GM19025 (cell line): ENCODE results near the gene KRTAP9-3.
"Not testable (repeated sequence)": the region's sequence is repeated elsewhere in the genome, so short reads cannot be mapped to it uniquely, and the experiment has no call there.

Experiments
- ATAC-seq: cut with Tn5 transposase; IDR thresholded peaks from one replicate; pipeline ENCODE4 v1.9.1; 2021; ENCODE audit warnings: mild to moderate bottlenecking, low read depth, moderate library complexity; ENCODE audit not compliant: unreplicated experiment

KRTAP9-3 gene

GRCh38 chr17:41232399-41233105 lies at the start of gene KRTAP9-3:
Gene KRTAP9-3 (plus strand): TSS chr17:41232449. CDS start chr17:41232502, 53 bp downstream.
- ATAC-seq: not testable (repeated sequence)

DNA sequence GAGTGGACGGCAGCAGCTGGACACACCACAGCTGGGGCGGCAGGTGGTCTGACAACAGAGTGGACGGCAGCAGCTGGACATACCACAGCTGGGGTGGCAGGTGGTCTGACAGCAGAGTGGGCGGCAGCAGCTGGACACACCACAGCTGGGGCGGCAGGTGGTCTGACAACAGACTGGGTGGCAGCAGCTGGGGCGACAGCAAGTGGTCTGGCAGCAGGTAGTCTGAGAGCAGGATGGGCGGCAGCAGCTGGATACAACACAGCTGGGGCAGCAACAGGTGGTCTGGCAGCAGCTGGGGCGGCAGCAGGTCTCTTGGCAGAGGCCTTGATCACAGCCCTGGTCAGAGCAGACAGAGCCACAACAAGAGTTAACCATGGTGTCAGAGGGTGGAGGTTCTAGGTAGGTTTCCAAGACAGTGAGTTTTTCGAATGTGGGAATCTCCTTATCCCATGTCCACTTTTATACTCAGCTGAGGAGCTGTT lies 47.7 kb upstream of the KRTAP9-3 start, which contains the start of gene KRTAP4-1:
Gene KRTAP4-1, minus strand, starts transcription at position 432 of the 482 bp plus-strand sequence. Its CDS starts 57 bp downstream, at position 375.
- ATAC-seq: no peak

DNA sequence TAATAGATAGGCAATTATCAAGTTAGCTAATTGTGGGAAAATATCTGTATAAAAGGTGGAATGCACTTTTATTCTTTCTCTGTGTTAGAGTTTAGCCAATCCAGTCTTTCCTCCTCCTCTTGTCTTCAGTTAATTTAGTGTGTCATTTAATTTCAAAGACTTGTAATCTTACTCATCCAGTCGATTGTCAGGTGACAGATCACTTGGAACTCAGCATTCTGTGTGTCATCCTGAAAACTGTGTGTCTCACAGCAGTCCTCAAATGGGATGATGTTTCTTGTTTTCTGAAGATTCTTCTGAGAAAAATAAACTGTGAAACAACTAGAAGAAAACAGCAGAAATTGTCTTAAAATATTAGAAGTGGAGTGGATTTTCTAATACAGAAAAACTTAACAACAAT lies 47.2 kb upstream of the KRTAP9-3 start:
- no peak for ATAC-seq

GRCh38 chr17:41186872-41187271 lies 45.4 kb upstream of the KRTAP9-3 start:
- ATAC-seq: no peak

DNA sequence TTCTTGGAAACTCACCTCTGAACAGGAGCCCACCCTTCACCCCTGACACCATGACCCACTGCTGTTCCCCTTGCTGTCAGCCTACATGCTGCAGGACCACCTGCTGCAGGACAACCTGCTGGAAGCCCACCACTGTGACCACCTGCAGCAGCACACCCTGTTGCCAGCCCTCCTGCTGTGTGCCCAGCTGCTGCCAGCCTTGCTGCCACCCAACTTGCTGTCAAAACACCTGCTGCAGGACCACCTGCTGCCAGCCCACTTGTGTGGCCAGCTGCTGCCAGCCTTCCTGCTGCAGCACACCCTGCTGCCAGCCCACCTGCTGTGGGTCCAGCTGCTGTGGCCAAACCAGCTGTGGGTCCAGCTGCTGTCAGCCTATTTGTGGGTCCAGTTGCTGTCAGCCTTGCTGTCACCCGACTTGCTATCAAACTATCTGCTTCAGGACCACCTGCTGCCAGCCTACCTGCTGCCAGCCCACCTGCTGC lies 42.4 kb upstream of the KRTAP9-3 start, which contains the start of gene KRTAP9-1:
Gene KRTAP9-1, plus strand, starts transcription at position 51 of the 482 bp plus-strand sequence. Its CDS starts 0 bp downstream, at position 51.
- not testable (repeated sequence) for ATAC-seq

DNA sequence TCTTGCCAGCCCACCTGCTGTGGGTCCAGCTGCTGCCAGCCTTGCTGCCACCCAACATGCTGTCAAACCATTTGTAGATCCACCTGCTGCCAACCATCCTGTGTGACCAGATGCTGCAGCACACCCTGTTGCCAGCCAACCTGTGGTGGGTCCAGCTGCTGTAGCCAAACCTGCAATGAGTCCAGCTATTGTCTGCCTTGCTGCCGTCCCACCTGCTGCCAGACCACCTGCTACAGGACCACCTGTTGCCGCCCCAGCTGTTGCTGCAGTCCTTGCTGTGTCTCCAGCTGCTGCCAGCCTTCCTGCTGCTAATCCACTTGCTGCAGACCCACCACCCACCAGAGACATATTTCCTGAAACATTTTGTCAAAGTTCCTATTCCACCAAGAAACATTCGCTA lies 41.9 kb upstream of the KRTAP9-3 start:
- no peak for ATAC-seq

DNA sequence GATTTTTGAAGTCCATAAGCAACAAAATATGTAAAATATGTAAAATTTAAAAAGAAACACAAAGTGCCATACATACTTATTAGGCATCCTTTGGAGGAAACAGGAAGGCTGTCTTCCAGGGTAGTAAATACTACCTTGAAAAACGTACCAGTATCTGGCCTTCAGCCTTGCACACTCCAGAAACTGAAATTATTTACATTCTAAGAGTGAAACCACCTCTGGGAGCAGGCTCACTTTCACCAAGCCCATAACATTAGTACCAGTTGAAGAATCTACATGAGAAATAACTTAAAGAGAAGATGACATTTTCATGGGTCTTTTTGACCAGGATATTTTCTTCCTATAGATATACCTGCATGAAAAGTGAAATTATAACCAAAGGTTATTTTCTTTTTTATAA lies 36.2 kb upstream of the KRTAP9-3 start:
- ATAC-seq: no peak

GRCh38 chr17:41199421-41200078 lies 32.7 kb upstream of the KRTAP9-3 start:
- ATAC-seq: no peak

GRCh38 chr17:41211845-41212466 lies 20.3 kb upstream of the KRTAP9-3 start:
- no peak for ATAC-seq

DNA sequence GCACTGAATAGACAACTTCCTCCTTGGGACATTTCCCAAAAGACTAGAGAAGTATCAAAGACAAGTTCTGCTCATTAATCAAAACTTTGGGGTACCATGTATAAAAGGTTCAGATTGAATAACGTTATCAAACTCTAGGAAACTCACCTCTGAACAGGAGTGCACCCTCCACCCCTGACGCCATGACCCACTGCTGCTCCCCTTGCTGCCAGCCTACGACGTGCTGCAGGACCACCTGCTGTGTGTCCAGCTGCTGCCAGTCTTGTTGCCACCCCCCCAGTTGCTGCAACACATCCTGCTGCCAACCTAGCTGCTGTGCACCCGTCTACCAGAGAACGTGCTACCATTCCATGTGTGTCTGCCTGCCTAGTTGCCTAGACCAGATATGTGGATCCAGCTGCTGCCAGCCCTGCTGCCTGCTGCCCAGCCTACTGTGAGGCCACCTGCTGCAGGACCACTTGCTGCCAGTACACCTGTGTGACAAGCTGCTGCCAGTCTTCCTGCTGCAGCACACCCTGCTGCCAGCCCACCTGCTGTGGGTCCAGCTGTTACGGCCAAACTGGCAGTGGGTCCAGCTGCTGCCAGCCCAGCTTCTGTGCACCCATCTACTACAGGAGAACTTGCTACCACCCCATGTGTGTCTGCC lies 19.6 kb upstream of the KRTAP9-3 start:
- ATAC-seq: no peak

GRCh38 chr17:41215681-41216080 lies 16.6 kb upstream of the KRTAP9-3 start:
- no peak for ATAC-seq

GRCh38 chr17:41223821-41224220 lies 8.4 kb upstream of the KRTAP9-3 start:
- no peak for ATAC-seq

GRCh38 chr17:41226051-41226450 lies 6.2 kb upstream of the KRTAP9-3 start:
- ATAC-seq: no peak

- not testable (repeated sequence) for ATAC-seq
Observed at GRCh38 chr17:41226598-41227095, 5.6 kb upstream of the KRTAP9-3 start, which contains the start of gene KRTAP9-2. Gene KRTAP9-2 (plus strand): TSS chr17:41226648. CDS start chr17:41226655, 7 bp downstream.

- ATAC-seq: no peak
Observed at GRCh38 chr17:41230094-41230493, 2.2 kb upstream of the KRTAP9-3 start.

DNA sequence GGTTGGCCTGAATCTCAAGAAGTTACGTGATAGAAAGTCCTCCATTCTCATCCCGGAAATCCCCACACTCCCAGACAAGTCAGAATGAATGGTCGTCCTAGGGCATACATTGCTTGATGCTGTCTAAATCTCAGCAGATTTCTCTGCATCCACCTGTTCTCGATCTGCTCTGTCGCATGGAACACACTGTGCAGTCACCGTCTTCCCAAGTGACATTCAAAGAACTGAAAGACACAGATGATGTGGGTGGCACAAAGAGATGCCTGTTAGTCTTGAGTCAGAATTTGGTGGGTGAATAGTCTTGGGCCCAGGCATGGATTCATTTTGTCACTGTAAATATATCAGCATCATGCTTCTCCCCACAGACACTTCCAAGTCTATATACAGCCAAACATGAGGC lies 518 bp upstream of the KRTAP9-3 start:
- ATAC-seq: no peak

DNA sequence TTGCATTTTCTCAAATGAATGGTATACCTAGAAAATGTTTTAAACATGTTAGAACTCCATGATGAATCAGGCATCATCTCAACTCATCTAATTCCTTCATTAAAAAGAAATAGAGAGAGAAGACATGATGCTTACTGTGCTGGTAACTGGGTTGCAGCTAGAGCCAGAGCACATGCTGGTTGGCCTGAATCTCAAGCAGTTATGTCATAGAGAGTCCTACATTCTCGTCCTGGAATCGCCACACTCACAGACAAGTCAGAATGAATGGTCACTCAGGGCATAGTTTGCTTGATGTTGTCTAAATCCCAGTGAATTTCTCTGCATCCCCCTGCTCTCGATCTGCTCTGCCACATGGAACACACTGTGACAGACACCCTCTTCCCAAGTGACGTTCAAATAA lies 4.9 kb downstream of the KRTAP9-3 start:
- ATAC-seq: not testable (repeated sequence)

DNA sequence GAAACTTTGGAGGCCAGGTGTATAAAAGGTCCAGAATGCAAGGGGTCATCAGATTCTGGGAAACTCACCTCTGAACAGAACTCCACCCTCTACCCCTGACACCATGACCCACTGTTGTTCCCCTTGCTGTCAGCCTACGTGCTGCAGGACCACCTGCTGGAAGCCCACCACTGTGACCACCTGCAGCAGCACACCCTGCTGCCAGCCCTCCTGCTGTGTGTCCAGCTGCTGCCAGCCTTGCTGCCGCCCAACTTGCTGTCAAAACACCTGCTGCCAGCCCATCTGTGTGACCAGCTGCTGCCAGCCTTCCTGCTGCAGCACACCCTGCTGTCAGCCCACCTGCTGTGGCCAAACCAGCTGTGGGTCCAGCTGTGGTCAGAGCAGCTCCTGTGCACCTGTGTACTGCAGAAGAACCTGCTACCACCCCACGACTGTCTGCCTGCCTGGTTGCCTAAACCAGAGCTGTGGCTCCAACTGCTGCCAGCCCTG lies 5.7 kb downstream of the KRTAP9-3 start, which contains the start of gene KRTAP9-8:
Gene KRTAP9-8, plus strand, starts transcription at position 51 of the 489 bp plus-strand sequence. Its CDS starts 53 bp downstream, at position 104.
- not testable (repeated sequence) for ATAC-seq

DNA sequence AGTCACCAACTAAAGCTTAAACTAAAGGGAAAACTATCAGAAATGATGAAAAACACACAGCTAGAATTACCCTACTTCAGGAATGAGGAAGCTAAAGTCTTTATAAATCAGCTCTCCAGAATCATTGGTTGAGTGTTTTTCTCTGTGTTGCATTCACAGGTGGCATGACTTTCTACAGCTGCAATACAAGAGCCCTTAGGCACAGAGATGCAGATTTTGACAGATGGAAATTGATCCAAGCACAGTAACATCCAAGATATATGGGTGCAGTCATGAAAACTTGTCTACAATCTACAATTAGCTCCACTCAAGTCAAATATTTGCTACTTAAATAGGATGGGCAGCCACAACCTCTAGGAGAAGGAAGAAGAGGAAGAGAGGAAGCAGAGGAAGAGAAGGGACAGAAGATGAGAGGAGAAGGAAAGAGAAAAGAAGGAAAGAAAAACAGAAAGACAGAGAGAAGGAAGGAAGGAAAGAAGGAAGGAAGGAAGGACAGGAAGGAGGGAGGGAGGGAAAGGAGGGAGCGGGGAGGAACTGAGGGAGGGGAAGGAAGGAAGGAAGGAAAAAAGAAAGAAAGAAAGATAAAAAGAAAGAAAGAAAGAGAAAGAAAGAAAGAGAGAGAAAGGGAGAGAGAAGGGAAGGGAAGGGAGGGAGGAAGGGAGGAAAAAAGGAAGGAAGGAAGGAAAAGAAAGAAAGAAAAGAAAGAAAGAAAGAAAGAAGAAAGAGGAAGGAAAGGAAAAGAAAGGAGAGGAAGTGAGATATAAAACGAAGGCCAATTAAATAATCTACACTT lies 14.9 kb downstream of the KRTAP9-3 start:
- ATAC-seq: not testable (repeated sequence)
